ENCODE data around the gene CNGB1.
"Not testable (repeated sequence)": the region's sequence is repeated elsewhere in the genome, so short reads cannot be mapped to it uniquely, and the experiment has no call there.

The CNGB1 gene

GRCh38 chr16:57883480-57883879 lies 87.4 kb downstream of the CNGB1 start:
- no peak for DNase-seq

GRCh38 chr16:57882792-57883191 lies 88.1 kb downstream of the CNGB1 start:
- DNase-seq = no peak

- DNase-seq = no peak
Measured at GRCh38 chr16:57882206-57882605, 88.7 kb downstream of the CNGB1 start.

GRCh38 chr16:57878586-57878985 lies 92.3 kb downstream of the CNGB1 start:
- no peak for DNase-seq

GRCh38 chr16:57876210-57876609 lies 94.7 kb downstream of the CNGB1 start:
- no peak for DNase-seq

GRCh38 chr16:57875347-57875746 lies 95.6 kb downstream of the CNGB1 start:
- DNase-seq = no peak

GRCh38 chr16:57873218-57873617 lies 97.7 kb downstream of the CNGB1 start:
- DNase-seq = no peak

GRCh38 chr16:57872764-57873163 lies 98.2 kb downstream of the CNGB1 start:
- DNase-seq = not testable (repeated sequence)

- no peak for DNase-seq
Measured at GRCh38 chr16:57871456-57871855, 99.5 kb downstream of the CNGB1 start.

- no peak for DNase-seq
Measured at GRCh38 chr16:57870753-57871454, 100.0 kb downstream of the CNGB1 start.

- DNase-seq = no peak
Measured at GRCh38 chr16:57868913-57869520, 101.9 kb downstream of the CNGB1 start.

- peak; percentile 61 for DNase-seq
Measured at GRCh38 chr16:57867000-57867561, 103.8 kb downstream of the CNGB1 start.

- no peak for DNase-seq
Measured at GRCh38 chr16:57866529-57866918, 104.4 kb downstream of the CNGB1 start.

- DNase-seq = no peak
Measured at GRCh38 chr16:57865746-57866528, 105.0 kb downstream of the CNGB1 start.

- DNase-seq = peak; percentile 33
Measured at GRCh38 chr16:57863434-57864160, 107.3 kb downstream of the CNGB1 start.

- DNase-seq = no peak
Measured at GRCh38 chr16:57862698-57863433, 108.1 kb downstream of the CNGB1 start.

- no peak for DNase-seq
Measured at GRCh38 chr16:57859331-57859730, 111.6 kb downstream of the CNGB1 start.

GRCh38 chr16:57858635-57859034 lies 112.3 kb downstream of the CNGB1 start:
- DNase-seq = no peak

GRCh38 chr16:57857991-57858390 lies 112.9 kb downstream of the CNGB1 start:
- not testable (repeated sequence) for DNase-seq

- no peak for DNase-seq
Measured at GRCh38 chr16:57855188-57855587, 115.7 kb downstream of the CNGB1 start.

GRCh38 chr16:57852189-57852588 lies 118.7 kb downstream of the CNGB1 start:
- DNase-seq = no peak

- no peak for DNase-seq
Measured at GRCh38 chr16:57848181-57848580, 122.7 kb downstream of the CNGB1 start.

Measured in NCI-H2029 (cell line).